Measurements from ENCODE around the gene STPG2.

The STPG2 gene

DNA sequence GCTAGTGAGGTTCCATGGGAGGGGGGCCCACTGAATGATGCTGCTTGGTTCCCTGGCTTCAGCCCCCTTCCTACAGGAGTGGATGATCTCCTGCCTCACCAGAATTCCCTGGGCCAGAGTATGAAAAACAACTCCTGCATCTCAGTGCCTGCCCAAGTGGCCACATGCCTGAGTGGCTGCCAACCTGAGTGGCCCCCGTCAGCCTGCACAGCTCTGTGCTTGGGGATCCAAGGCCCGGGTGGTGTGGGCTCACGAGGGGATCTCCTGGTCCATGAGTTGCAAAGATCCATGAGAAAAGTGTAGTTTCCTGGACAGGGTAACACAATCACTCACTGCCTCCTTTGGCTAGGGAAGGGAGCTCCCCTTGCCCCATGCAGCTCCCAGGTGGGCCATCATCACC lies 17.1 kb downstream of the STPG2 start:
- TF ChIP-seq, protein P1, sequence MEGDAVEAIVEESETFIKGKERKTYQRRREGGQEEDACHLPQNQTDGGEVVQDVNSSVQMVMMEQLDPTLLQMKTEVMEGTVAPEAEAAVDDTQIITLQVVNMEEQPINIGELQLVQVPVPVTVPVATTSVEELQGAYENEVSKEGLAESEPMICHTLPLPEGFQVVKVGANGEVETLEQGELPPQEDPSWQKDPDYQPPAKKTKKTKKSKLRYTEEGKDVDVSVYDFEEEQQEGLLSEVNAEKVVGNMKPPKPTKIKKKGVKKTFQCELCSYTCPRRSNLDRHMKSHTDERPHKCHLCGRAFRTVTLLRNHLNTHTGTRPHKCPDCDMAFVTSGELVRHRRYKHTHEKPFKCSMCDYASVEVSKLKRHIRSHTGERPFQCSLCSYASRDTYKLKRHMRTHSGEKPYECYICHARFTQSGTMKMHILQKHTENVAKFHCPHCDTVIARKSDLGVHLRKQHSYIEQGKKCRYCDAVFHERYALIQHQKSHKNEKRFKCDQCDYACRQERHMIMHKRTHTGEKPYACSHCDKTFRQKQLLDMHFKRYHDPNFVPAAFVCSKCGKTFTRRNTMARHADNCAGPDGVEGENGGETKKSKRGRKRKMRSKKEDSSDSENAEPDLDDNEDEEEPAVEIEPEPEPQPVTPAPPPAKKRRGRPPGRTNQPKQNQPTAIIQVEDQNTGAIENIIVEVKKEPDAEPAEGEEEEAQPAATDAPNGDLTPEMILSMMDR (IDR thresholded peaks at IDR 0.05; ENCODE audit: control insufficient read depth, insufficient read depth, low read depth, low read length, missing control alignments) = no peak
- DNase-seq (ENCODE audit: low read depth) = no peak

DNA sequence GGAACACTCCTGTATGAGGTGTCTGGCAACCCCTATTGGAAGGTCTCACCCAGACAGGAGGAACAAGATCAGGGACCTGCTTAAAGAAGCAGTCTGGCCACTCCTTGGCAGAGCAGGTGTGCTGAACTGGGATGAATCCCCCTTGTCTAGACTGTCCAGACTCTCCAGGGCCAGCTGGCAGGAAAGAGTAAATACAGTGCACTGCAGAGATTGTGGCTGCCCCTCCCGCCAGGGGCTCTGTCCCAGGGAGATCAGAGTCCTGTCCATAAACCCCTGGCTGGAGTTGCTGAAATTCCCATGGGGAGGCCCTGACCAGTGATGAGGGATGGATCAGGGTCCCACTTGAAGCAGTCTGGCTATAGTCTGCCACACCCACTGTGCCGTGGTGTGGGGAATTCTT lies 17.7 kb downstream of the STPG2 start:
- TF ChIP-seq, protein P1 (IDR thresholded peaks at IDR 0.05; ENCODE audit: control insufficient read depth, insufficient read depth, low read depth, low read length, missing control alignments) = no peak
- no peak overlapping the region for H3K4me3 ChIP-seq (ENCODE audit: control insufficient read depth, low read depth, low read length)
- no peak for DNase-seq (ENCODE audit: low read depth)

More for the DNA sequence above, 17.1 kb downstream of the STPG2 start:
- no peak overlapping the region for H3K4me3 ChIP-seq (ENCODE audit: control insufficient read depth, low read depth, low read length)

DNA sequence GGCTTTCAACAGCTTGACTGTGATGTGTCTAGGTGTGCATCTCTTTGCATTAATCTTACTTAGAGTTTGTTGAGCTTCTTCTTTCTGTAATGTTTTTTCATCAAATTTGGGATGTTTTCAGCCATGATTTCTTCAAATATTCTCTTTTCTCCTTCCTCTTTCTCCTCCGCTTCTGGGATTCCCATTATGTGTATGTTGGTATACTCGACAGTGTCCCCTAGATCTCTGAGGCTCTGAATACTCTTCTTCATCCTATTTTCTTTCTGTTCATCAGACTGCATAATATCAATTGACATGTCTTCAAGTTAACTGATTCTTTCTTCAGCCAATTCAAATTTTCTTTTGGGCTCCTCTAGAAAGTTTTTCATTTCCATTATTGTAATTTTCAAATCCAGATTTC lies 25.9 kb downstream of the STPG2 start:
- TF ChIP-seq, protein P1 (IDR thresholded peaks at IDR 0.05; ENCODE audit: control insufficient read depth, insufficient read depth, low read depth, low read length, missing control alignments) = no peak
- DNase-seq (ENCODE audit: low read depth) = no peak
- H3K4me3 ChIP-seq (ENCODE audit: control insufficient read depth, low read depth, low read length) = no peak overlapping the region

DNA sequence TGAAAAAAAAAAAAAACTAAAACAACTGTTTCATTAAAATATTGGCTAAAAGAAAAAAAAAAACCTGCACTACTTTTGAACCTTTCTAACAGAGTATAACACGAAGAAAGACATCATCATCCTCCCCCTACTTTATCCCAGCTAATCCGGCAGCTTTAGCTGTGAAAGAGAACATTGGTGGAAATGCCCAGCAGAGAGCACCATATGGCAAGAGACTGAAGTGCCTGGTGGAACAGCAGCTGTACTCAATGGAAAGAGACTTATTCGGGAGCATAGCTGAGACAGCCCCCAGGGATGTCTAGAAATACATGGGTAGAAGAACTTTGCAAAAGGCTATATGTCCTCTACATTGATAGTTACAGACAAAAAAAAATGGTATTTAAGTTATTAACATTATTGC lies 30.3 kb downstream of the STPG2 start:
- DNase-seq (ENCODE audit: low read depth) = peak; percentile 5
- TF ChIP-seq, protein P1 (IDR thresholded peaks at IDR 0.05; ENCODE audit: control insufficient read depth, insufficient read depth, low read depth, low read length, missing control alignments) = peak; percentile 44
- no peak overlapping the region for H3K4me3 ChIP-seq (ENCODE audit: control insufficient read depth, low read depth, low read length)

DNA sequence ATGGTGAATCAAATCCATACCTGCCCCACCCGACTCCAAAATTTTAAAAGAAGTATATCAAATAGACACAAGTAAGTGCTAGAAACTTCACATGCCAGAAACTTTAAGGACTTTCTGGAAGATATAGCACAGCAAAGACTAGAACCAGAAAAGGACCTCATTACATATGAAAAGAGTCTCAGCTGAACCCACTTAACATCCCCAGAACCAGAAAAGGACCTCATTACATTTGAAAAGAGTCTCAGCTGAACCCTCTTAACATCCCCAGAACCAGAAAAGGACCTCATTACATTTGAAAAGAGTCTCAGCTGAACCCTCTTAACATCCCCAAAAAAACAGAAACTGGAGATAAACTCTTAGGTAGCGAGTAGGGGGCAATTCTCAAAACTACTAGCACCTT lies 32.3 kb downstream of the STPG2 start:
- TF ChIP-seq, protein P1 (IDR thresholded peaks at IDR 0.05; ENCODE audit: control insufficient read depth, insufficient read depth, low read depth, low read length, missing control alignments) = no peak
- no peak overlapping the region for H3K4me3 ChIP-seq (ENCODE audit: control insufficient read depth, low read depth, low read length)
- no peak for DNase-seq (ENCODE audit: low read depth)

DNA sequence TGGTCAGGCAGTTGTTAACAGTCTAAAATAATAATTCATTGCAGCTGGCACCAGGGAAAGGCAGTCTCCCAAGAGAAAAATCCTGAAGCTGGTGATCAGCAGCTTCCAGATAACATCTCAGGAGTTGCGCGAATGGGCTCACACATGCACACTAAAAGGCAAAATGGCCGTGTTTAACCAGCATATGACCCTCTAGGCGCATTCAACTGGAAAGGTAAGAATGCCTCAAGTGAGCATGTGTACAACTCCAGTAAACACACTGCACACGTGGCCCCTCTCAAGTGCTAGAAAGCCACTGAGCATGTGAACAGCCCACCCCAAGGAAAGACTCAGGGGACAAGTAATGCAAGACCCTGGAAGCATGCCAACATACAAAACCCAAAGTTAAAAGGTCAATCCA lies 33.1 kb downstream of the STPG2 start:
- TF ChIP-seq, protein P1 (IDR thresholded peaks at IDR 0.05; ENCODE audit: control insufficient read depth, insufficient read depth, low read depth, low read length, missing control alignments) = no peak

DNA sequence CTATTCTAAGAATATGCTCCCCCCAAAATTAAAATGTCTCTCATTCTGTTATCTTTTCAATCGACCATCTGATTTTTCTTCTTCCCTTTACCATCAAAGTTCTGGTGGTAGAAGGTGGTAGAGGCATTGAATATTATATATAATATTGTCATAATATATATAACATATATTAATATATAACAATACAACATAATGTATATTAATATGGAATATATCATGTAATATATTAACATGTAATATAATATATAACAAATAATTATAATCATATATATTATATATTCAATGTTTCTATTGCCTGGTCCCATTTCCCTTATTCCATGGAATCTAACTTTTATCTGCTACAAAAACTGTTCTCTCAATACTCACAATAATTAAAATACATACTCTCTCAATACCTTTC lies 40.6 kb downstream of the STPG2 start:
- DNase-seq (ENCODE audit: low read depth) = no peak
- TF ChIP-seq, protein P1 (IDR thresholded peaks at IDR 0.05; ENCODE audit: control insufficient read depth, insufficient read depth, low read depth, low read length, missing control alignments) = no peak
- H3K4me3 ChIP-seq (ENCODE audit: control insufficient read depth, low read depth, low read length) = no peak overlapping the region

More for the DNA sequence above, 33.1 kb downstream of the STPG2 start:
- no peak for DNase-seq (ENCODE audit: low read depth)
- no peak overlapping the region for H3K4me3 ChIP-seq (ENCODE audit: control insufficient read depth, low read depth, low read length)
